ENCODE results near the gene MED26. TPM values are rescaled to one million over a fixed set of nuclear protein-coding genes. Genes with fewer than 3 reads are reported as not detected.

Gene MED26
- total RNA-seq, 1 donor = 7.1 TPM

DNA sequence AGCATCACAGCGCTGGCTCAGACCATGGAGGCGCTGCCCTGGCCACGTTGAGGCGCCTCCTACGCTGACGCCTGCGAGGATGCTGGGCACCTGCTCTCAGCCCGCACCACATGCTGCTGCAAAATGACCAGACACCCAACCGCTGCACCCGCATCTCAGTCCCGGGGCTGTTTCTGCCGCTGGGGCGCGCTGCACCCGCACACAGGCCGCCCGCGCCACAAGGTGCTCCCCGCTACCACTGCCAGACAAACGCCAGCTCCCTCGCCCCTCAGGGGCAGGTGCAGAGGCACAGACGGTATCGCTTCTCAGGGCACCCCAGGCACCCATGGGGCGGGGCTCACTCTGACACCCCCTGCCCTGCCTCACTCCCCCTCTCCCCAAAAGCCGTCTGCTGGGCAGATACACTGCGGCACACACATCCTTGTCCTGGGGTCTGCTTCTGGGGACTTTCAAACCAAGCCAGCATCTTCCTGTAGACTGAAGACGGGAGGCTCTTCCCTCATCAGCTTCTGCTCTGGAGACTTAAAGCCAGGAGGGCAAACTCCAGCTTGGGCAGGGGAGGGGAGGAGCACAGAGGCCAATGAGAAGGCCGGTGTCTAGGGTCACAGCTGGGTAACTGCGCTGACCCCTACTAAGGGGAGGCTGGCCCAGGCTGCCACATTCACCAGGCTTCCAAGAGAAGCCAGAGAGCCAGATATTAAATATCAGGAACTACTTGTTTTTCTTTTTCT lies 102.1 kb downstream of the MED26 start:
- DNase-seq (ENCODE audit: low read depth) = no peak
- no peak overlapping the region for H3K4me3 ChIP-seq (ENCODE audit: low read depth, low read length)
- TF ChIP-seq, protein P1, sequence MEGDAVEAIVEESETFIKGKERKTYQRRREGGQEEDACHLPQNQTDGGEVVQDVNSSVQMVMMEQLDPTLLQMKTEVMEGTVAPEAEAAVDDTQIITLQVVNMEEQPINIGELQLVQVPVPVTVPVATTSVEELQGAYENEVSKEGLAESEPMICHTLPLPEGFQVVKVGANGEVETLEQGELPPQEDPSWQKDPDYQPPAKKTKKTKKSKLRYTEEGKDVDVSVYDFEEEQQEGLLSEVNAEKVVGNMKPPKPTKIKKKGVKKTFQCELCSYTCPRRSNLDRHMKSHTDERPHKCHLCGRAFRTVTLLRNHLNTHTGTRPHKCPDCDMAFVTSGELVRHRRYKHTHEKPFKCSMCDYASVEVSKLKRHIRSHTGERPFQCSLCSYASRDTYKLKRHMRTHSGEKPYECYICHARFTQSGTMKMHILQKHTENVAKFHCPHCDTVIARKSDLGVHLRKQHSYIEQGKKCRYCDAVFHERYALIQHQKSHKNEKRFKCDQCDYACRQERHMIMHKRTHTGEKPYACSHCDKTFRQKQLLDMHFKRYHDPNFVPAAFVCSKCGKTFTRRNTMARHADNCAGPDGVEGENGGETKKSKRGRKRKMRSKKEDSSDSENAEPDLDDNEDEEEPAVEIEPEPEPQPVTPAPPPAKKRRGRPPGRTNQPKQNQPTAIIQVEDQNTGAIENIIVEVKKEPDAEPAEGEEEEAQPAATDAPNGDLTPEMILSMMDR (IDR thresholded peaks at IDR 0.05; ENCODE audit: insufficient read depth, low read length) = no peak

DNA sequence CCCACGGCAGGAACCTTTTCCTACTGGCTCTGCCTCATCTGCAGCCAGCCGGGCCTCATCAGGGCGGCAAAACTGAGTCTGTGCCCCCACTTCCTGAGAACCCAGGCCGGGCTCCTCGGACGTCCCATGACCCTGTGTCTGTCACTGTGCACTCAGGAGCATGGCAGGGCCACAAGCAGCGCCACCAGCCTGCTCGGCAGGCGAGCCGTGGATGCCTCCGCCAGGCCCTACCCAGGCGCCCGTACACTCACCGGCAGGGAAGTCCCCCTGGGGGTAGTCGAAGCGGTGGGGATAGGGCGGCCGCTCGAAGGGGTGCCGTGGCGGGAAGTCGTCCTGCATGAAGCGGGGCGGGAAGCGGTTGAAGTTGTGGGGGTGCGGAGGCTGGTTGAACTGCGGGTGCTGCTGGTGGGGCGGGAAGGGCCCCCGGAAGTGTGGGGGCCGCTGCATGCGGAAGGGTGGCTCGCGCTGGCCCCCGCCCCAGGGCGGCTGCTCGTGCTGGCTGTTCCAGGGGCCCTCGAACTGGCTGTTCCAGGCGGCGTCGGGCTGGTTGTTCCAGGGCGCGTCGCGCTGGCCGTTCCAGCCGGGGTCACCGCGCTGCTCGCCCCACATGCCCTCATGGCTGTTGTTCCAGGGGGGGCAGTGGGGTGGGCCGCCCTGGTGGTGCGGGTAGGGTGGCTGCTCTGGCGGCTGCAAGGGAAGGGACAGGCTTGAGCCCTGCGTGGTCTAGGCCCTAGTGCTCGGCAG lies 102.8 kb downstream of the MED26 start:
- TF ChIP-seq, protein P1 (IDR thresholded peaks at IDR 0.05; ENCODE audit: insufficient read depth, low read length) = no peak
- DNase-seq (ENCODE audit: low read depth) = no peak
- H3K4me3 ChIP-seq (ENCODE audit: low read depth, low read length) = no peak overlapping the region

Small RNA genes lying within 50 kb of the gene (small RNA-seq; reads per million reads assigned to genes)
- gene RN7SL146P = not detected

Other genes starting within 250 kb of the MED26 start
- gene EPS15L1, start 156.2 kb downstream of the MED26 start, total RNA-seq (ENCODE audit: low replicate concordance) = 10.5 and 15.8 TPM in 2 replicates
- gene CALR3, start 132.0 kb downstream of the MED26 start, total RNA-seq (ENCODE audit: low replicate concordance) = not detected in 2 replicates
- 7.5 and 7.9 TPM in 2 replicates for gene C19orf44, start 131.8 kb downstream of the MED26 start, total RNA-seq (ENCODE audit: low replicate concordance)
- gene CHERP, start 85.8 kb downstream of the MED26 start, total RNA-seq (ENCODE audit: low replicate concordance) = 5.6 and 8.0 TPM in 2 replicates
- 30.4 and 32.0 TPM in 2 replicates for gene SLC35E1, start 55.8 kb downstream of the MED26 start, total RNA-seq (ENCODE audit: low replicate concordance)
- gene SMIM7, start 31.9 kb upstream of the MED26 start, total RNA-seq (ENCODE audit: low replicate concordance) = 85.2 and 122 TPM in 2 replicates
- 1.4 and 3.3 TPM in 2 replicates for gene TMEM38A, start 32.9 kb upstream of the MED26 start, total RNA-seq (ENCODE audit: low replicate concordance)
- not detected in 2 replicates for gene NWD1, start 91.6 kb upstream of the MED26 start, total RNA-seq (ENCODE audit: low replicate concordance)
- 19.1 and 19.9 TPM in 2 replicates for gene SIN3B, start 201.2 kb upstream of the MED26 start, total RNA-seq (ENCODE audit: low replicate concordance)